Stimulated activated memory B cell treated with anti-CD40 and anti-IgM and Interleukin-4, amounts not matched to agents 10 μg/mL and 1 μg/mL and 100 μg/mL, for 72 hours (primary cell): ENCODE results near the gene ELMO3.

Experiments used
- ATAC-seq: fragments of 150-1000 bp; cut with Tn5 transposase; 2 replicates; pipeline ENCODE4 v1.10.0; 2021
- H3K27ac Mint-ChIP-seq: one replicate; pipeline ENCODE4 v1.8.0; 2022; ENCODE audit warnings: mild to moderate bottlenecking, mixed read lengths
- H3K27me3 Mint-ChIP-seq: one replicate; pipeline ENCODE4 v1.8.0; 2022; ENCODE audit warnings: mixed read lengths
- H3K36me3 Mint-ChIP-seq: one replicate; pipeline ENCODE4 v1.8.0; 2022; ENCODE audit warnings: mixed read lengths
- H3K4me1 Mint-ChIP-seq: one replicate; pipeline ENCODE4 v1.8.0; 2022; ENCODE audit warnings: mixed read lengths
- H3K4me3 Mint-ChIP-seq: one replicate; pipeline ENCODE4 v1.8.0; 2022; ENCODE audit warnings: mild to moderate bottlenecking, moderate library complexity, mixed read lengths
- H3K9me3 Mint-ChIP-seq: one replicate; pipeline ENCODE4 v1.8.0; 2022; ENCODE audit warnings: mixed read lengths

Gene ELMO3

DNA sequence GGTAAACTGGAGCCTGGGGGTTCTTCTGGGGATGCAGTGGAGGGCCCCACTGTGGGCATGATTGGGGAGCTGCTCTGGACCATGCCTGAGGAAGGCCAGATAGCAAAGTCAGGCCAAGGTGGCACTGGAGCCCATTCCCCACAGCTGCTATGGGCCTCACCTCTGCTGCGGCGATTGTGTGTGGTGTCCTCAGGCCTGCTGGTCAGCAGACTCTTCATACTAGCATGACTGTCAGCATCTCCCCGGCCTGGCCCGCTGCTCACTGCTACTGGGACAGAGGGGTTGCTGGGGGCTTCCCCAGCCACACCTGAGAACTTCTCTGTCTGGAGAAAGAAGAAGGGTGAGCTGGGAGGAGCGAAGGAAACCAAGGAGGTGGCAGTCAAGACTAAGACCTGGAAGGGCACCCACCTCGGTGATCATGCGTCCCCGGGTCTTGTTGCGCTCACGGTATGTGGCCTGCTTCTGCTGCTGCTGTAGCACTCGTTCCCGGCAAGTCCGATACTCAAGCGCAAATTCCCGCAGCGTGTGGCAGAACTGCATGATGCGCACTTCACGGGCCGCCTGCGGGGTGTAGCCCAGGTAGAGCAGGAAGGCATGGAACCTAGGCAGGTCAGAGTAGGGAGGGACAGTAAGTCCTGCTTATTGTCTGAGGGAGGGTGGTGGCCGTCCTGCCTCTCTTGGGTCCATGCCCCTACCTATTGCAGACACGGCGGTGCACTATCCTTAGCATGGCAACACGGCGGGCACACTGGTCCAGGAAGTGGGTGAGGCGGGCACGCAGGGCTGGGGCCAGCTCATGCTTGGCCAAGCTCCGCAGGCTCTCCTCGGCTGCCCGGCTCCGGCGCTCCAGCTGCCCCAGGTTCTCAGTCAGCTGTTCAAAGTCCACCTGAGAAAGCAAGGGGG is 31.2 kb downstream of the ELMO3 start:
- H3K27me3 Mint-ChIP-seq, result no peaks in the 10 kb centered on the region
- peak overlapping the region; percentile 43 for H3K27ac Mint-ChIP-seq
- H3K4me3 Mint-ChIP-seq, result no peak overlapping the region
- H3K9me3 Mint-ChIP-seq, result no peaks in the 10 kb centered on the region
- H3K36me3 Mint-ChIP-seq, result peaks cover 66% of the 10 kb centered on the region
- H3K4me1 Mint-ChIP-seq, result peaks cover 40% of the 10 kb centered on the region
- ATAC-seq, result no peak

DNA sequence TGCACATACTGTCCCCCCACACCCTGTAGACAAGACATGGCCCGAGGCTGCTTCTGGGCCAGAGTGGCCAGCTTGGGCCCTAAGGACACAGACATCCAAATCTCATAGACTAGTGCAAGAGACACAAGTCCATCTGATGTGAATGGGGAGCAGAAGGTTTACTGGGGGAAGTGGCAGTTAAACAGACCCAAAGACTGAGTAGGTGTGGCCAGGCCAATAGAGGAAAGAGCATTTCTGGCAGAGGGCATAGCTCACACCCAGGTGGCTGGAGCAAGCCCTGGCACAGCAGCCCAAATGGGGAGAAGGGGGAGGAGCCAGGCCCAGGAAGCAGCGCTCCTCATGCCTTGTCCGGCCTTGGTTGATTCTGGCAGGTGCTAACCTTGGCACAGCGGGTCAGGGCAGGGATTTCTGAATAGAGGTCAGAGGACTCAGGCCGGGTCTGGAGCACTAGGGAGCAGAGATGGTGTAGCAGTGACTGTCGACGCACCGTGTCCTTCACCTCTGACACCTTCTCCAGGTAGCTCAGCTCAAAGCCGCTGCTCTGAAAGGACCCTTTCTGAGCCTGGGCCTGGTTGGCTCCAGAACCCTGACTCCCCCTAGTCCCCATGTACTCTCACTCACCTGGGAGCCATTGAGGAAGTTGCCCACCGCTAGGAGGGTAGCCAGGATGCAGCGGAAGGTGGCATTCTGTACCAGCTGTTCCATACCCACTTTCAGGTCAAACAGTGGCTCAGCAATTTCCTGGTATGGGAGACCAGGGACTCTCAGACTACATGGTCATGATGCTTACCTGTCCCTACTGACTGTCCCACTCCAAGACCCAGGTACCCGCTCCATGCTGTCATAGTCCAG is 32.1 kb downstream of the ELMO3 start:
- Mint-ChIP-seq H3K27ac (peak overlapping the region; percentile 43), H3K27me3 (no peaks in the 10 kb centered on the region), H3K36me3 (peaks cover 70% of the 10 kb centered on the region), H3K4me3 (no peak overlapping the region), H3K9me3 (no peaks in the 10 kb centered on the region), H3K4me1 (peaks cover 31% of the 10 kb centered on the region)
- no peak for ATAC-seq

DNA sequence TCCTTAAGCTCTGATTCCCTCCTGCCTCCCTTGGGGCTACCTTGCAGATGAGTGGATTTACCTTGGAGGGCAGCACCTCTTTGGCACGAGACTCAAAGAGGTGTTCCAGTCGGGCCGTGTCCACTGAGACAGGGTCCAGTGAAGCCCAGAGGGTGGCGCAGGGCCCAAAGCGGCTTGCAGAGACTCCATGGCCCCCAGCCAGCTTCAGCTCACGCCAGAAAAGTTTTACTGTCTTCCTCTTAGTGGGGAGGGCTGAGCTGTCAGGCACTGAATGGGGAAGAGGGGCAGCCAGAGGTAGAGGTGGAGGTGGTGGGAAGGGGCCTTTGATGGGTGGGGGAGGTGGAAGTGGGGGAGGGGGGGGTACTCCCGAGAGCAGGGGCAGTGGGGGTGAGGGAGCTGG is 34.7 kb downstream of the ELMO3 start:
- H3K36me3 Mint-ChIP-seq, result peaks cover 85% of the 10 kb centered on the region
- peaks cover 6% of the 10 kb centered on the region for H3K4me1 Mint-ChIP-seq
- H3K27me3 Mint-ChIP-seq, result no peaks in the 10 kb centered on the region
- no peak overlapping the region for H3K27ac Mint-ChIP-seq
- H3K4me3 Mint-ChIP-seq, result no peak overlapping the region
- ATAC-seq, result no peak
- H3K9me3 Mint-ChIP-seq, result no peaks in the 10 kb centered on the region

DNA sequence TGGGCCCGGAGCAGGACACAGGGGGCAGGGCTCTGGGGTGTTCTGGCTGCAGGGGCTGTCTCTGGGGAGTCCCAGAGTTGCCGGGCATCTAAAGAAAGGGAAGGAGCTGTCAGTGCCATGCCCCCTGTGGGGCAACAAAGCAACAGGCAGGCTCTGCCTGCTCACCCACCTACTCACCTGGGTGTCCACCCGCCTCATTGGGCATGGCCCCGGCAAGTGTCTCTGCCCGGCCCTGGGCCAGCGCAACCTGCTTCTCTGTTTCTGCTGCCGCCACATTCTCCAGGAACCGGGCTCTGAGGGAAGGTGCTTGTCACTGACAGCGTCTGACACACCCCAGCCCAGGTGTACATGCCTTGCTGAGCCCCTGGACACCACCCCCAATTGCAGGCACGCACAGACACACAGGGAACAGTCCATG is 35.3 kb downstream of the ELMO3 start:
- no peaks in the 10 kb centered on the region for H3K9me3 Mint-ChIP-seq
- H3K27ac Mint-ChIP-seq, result no peak overlapping the region
- H3K4me1 Mint-ChIP-seq, result no peaks in the 10 kb centered on the region
- no peak for ATAC-seq
- H3K36me3 Mint-ChIP-seq, result peaks cover 85% of the 10 kb centered on the region
- H3K4me3 Mint-ChIP-seq, result no peak overlapping the region
- H3K27me3 Mint-ChIP-seq, result no peaks in the 10 kb centered on the region

DNA sequence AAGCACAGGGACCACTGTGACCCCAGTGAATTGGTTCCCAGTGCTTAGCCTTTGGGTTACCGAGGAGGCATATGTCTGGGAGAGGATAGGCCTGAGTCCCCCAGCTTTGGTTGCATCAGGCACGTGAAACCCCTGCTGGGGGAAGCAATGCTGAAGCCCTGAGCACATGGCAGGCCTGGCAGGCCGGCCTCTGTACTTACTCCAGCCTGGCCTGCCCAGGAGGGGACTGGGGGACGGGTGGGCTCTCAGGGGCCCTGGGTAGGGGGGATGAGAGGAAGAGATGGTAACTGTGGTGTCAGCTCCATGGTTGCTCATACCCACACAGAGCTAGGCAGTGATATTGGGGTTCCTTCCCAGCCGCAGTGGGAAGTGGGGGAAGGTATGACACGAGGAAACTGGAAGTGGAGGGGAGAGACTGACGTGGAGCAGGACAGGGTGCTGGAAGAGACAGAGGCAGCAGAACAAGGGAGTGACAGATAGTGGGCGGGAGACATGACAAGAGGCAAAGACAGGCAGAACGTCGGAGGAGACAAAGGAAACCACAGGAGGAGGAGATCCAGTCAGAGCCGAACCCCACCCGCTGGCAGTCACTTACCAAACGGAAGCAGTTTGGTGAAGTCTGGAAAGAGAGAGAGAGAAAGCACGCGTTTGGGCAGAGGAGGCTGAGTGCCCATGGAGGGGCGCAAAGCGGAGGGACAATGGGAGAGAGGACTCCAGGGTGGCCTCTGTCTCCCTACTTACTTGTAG is 37.1 kb downstream of the ELMO3 start:
- H3K36me3 Mint-ChIP-seq, result peaks cover 71% of the 10 kb centered on the region
- no peak overlapping the region for H3K27ac Mint-ChIP-seq
- no peaks in the 10 kb centered on the region for H3K9me3 Mint-ChIP-seq
- H3K4me3 Mint-ChIP-seq, result no peak overlapping the region
- no peaks in the 10 kb centered on the region for H3K27me3 Mint-ChIP-seq
- H3K4me1 Mint-ChIP-seq, result no peaks in the 10 kb centered on the region
- ATAC-seq, result no peak

- H3K27ac Mint-ChIP-seq, result no peak overlapping the region
Observed at GRCh38 chr16:67236563-67237395, 37.8 kb downstream of the ELMO3 start.

GRCh38 chr16:67237396-67238277 is 38.7 kb downstream of the ELMO3 start:
- no peaks in the 10 kb centered on the region for H3K27me3 Mint-ChIP-seq
- peaks cover 11% of the 10 kb centered on the region for H3K4me1 Mint-ChIP-seq
- H3K36me3 Mint-ChIP-seq, result peaks cover 55% of the 10 kb centered on the region
- no peak overlapping the region for H3K27ac Mint-ChIP-seq
- H3K4me3 Mint-ChIP-seq, result no peak overlapping the region
- no peak for ATAC-seq
- H3K9me3 Mint-ChIP-seq, result no peaks in the 10 kb centered on the region

More at GRCh38 chr16:67236563-67237395, 37.8 kb downstream of the ELMO3 start:
- Mint-ChIP-seq H3K4me1 (peaks cover 8% of the 10 kb centered on the region), H3K4me3 (no peak overlapping the region), H3K27me3 (no peaks in the 10 kb centered on the region), H3K9me3 (no peaks in the 10 kb centered on the region), H3K36me3 (peaks cover 64% of the 10 kb centered on the region)
- peak; percentile 73 for ATAC-seq

GRCh38 chr16:67238278-67238575 is 39.3 kb downstream of the ELMO3 start:
- Mint-ChIP-seq H3K4me1 (peaks cover 14% of the 10 kb centered on the region), H3K36me3 (peaks cover 54% of the 10 kb centered on the region), H3K9me3 (no peaks in the 10 kb centered on the region), H3K27me3 (no peaks in the 10 kb centered on the region), H3K27ac (no peak overlapping the region), H3K4me3 (no peak overlapping the region)
- no peak for ATAC-seq

DNA sequence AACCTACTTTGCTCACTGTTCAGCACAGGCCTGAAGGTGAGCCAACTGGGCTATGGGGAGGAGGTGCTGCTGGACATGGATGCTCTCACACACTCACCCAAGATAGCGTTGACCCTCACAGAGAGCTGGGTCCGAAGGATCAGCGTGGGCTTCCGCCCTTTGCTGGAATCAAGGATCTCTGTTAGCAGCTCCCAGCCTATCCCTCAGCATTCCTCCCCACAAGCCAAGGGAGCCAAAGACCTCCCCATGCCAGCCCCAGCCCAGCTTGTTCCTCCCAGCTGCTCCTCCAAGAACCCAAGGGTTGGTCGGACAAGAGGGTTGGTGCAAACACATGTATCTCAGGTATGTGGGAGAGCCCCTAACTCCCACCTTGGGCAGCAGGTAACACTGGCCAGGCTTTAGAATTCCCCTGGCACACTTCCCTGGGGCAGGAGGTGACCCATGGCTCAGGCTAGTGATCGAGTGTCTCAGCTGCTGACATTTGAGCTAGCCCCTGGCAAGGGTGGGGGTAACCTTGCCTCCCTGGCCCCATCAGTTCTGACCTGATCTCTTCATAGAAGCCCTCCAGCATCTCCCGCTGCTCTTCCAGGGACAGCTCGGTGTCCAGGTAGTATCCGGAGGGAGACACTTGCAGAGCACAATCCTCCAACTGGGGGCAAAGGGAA is 40.0 kb downstream of the ELMO3 start:
- Mint-ChIP-seq H3K27ac (no peak overlapping the region), H3K36me3 (peaks cover 47% of the 10 kb centered on the region), H3K9me3 (no peaks in the 10 kb centered on the region), H3K27me3 (no peaks in the 10 kb centered on the region), H3K4me1 (peaks cover 21% of the 10 kb centered on the region), H3K4me3 (no peak overlapping the region)
- no peak for ATAC-seq

- no peaks in the 10 kb centered on the region for H3K9me3 Mint-ChIP-seq
- H3K27me3 Mint-ChIP-seq, result no peaks in the 10 kb centered on the region
- no peak for ATAC-seq
- peak overlapping the region; percentile 69 for H3K27ac Mint-ChIP-seq
- no peak overlapping the region for H3K4me3 Mint-ChIP-seq
- H3K4me1 Mint-ChIP-seq, result peaks cover 37% of the 10 kb centered on the region
- H3K36me3 Mint-ChIP-seq, result peaks cover 38% of the 10 kb centered on the region
Observed at GRCh38 chr16:67240506-67240905, 41.6 kb downstream of the ELMO3 start.

GRCh38 chr16:67241008-67241900 is 42.3 kb downstream of the ELMO3 start:
- Mint-ChIP-seq H3K27me3 (no peaks in the 10 kb centered on the region), H3K9me3 (no peaks in the 10 kb centered on the region), H3K36me3 (peaks cover 32% of the 10 kb centered on the region), H3K4me3 (no peak overlapping the region), H3K27ac (peak overlapping the region; percentile 69), H3K4me1 (peaks cover 37% of the 10 kb centered on the region)
- no peak for ATAC-seq

- Mint-ChIP-seq H3K36me3 (peaks cover 22% of the 10 kb centered on the region), H3K4me1 (peaks cover 38% of the 10 kb centered on the region), H3K4me3 (no peak overlapping the region), H3K27me3 (no peaks in the 10 kb centered on the region), H3K9me3 (no peaks in the 10 kb centered on the region), H3K27ac (peak overlapping the region; percentile 66)
- no peak for ATAC-seq
Observed at GRCh38 chr16:67242138-67242730, 43.3 kb downstream of the ELMO3 start.
